ENCODE measurements around the gene VRTN. TPM values are rescaled to one million over a fixed set of nuclear protein-coding genes. Genes with fewer than 3 reads are reported as not detected.

Gene VRTN
- polyA plus RNA-seq (2012; ENCODE audit: insufficient read depth, insufficient read length, low read depth) = not detected

- no peaks in the 10 kb centered on the region for H3K4me1 ChIP-seq
- DNase-seq = no peak
- H3K27me3 ChIP-seq = peaks cover 16% of the 10 kb centered on the region
- H3K4me3 ChIP-seq (ENCODE audit: low read depth, low read length) = no peak within 1 kb of the TSS
- no peaks in the 10 kb centered on the region for H3K36me3 ChIP-seq
- no peaks in the 10 kb centered on the region for H3K9me3 ChIP-seq
- no peak for TF ChIP-seq CTCF (IDR thresholded peaks at IDR 0.05; ENCODE audit: low read depth, low read length)
Measured at GRCh38 chr14:74348241-74348734, at the start of gene VRTN. Gene VRTN, plus strand, starts transcription at chr14:74348471. Its CDS starts 8,313 bp downstream, at chr14:74356784.

- H3K9me3 ChIP-seq = no peaks in the 10 kb centered on the region
- no peaks in the 10 kb centered on the region for H3K27me3 ChIP-seq
- no peaks in the 10 kb centered on the region for H3K4me1 ChIP-seq
- peaks cover 24% of the 10 kb centered on the region for H3K36me3 ChIP-seq
- DNase-seq = no peak
- no peak for TF ChIP-seq CTCF (IDR thresholded peaks at IDR 0.05; ENCODE audit: low read depth, low read length)
- H3K4me3 ChIP-seq (ENCODE audit: low read depth, low read length) = no peak overlapping the region
Measured at GRCh38 chr14:74299061-74299545, 49.2 kb upstream of the VRTN start.

DNA sequence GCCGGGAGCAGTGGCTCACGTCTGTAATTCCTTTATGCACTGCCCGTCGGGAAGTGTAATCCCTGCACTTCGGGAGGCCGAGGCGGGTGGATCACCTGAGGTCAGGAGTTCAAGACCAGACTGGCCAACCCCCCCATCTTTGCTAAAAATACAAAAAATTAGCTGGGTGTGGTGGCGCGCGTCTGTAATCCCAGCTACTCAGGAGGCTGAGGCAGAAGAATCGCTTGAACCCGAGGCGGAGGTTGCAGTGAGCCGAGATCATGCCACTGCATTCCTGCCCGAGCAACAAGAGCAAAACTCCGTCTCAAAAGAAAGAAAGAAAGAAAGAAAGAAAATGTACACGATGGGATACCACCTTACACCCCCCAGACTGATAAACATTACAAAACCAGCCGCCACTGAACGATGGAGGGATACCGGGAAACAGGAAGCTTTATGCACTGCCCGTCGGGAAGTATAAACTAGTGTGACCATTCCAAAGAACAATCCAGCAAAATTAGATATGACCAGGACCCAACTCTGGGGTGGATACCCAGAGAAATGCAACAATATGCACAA lies 46.6 kb upstream of the VRTN start:
- no peaks in the 10 kb centered on the region for H3K27me3 ChIP-seq
- no peaks in the 10 kb centered on the region for H3K9me3 ChIP-seq
- no peaks in the 10 kb centered on the region for H3K4me1 ChIP-seq
- H3K36me3 ChIP-seq = peaks cover 12% of the 10 kb centered on the region
- no peak for TF ChIP-seq CTCF (IDR thresholded peaks at IDR 0.05; ENCODE audit: low read depth, low read length)
- peak overlapping the region; percentile 83 for H3K4me3 ChIP-seq (ENCODE audit: low read depth, low read length)
- DNase-seq = no peak

GRCh38 chr14:74302152-74302628 lies 46.1 kb upstream of the VRTN start:
- peak; percentile 58 for TF ChIP-seq CTCF (IDR thresholded peaks at IDR 0.05; ENCODE audit: low read depth, low read length)
- no peaks in the 10 kb centered on the region for H3K9me3 ChIP-seq
- H3K27me3 ChIP-seq = no peaks in the 10 kb centered on the region
- peak overlapping the region; percentile 83 for H3K4me3 ChIP-seq (ENCODE audit: low read depth, low read length)
- H3K36me3 ChIP-seq = peaks cover 12% of the 10 kb centered on the region
- DNase-seq = no peak
- no peaks in the 10 kb centered on the region for H3K4me1 ChIP-seq

- Histone ChIP-seq H3K27me3 (no peaks in the 10 kb centered on the region), H3K36me3 (peaks cover 10% of the 10 kb centered on the region), H3K4me1 (no peaks in the 10 kb centered on the region), H3K4me3 (ENCODE audit: low read depth, low read length) (peak within 1 kb of the TSS; percentile 83), H3K9me3 (no peaks in the 10 kb centered on the region)
- DNase-seq = peak; percentile 95
- TF ChIP-seq CTCF (IDR thresholded peaks at IDR 0.05; ENCODE audit: low read depth, low read length) = peak; percentile 50
Measured at GRCh38 chr14:74302634-74303569, 45.4 kb upstream of the VRTN start, which contains the start of gene ABCD4. Gene ABCD4, minus strand, starts transcription at chr14:74302934. Its CDS starts 22 bp downstream, at chr14:74302912.
